SHP77 treated with DMSO at 0.1 percent for 48 hours (cell line): ENCODE data around the gene TRIM27.
A peak's percentile ranks its signal among the peaks of the same experiment; 100 is the strongest.
"Not testable (repeated sequence)": the region's sequence is repeated elsewhere in the genome, so short reads cannot be mapped to it uniquely, and the experiment has no call there.

Source experiments
- DNase-seq: peaks from one replicate; lab custom pipeline; 2025; lab: John Stamatoyannopoulos, UW

TRIM27 gene

GRCh38 chr6:28941684-28942448 lies 18.1 kb upstream of the TRIM27 start:
- DNase-seq = no peak

GRCh38 chr6:28940858-28941683 lies 17.3 kb upstream of the TRIM27 start:
- peak; percentile 87 for DNase-seq

GRCh38 chr6:28940294-28940857 lies 16.6 kb upstream of the TRIM27 start:
- no peak for DNase-seq

- no peak for DNase-seq
These were observed 9.3 kb upstream of the TRIM27 start for GRCh38 chr6:28933069-28933468.

GRCh38 chr6:28929887-28930620 lies 6.3 kb upstream of the TRIM27 start:
- no peak for DNase-seq

GRCh38 chr6:28929339-28929738 lies 5.6 kb upstream of the TRIM27 start:
- DNase-seq = not testable (repeated sequence)

- DNase-seq = no peak
These were observed 4.1 kb upstream of the TRIM27 start for GRCh38 chr6:28927846-28928245.

GRCh38 chr6:28922821-28923317 lies 916 bp downstream of the TRIM27 start:
- DNase-seq = no peak

GRCh38 chr6:28922004-28922820 lies 1.6 kb downstream of the TRIM27 start:
- DNase-seq = no peak

- DNase-seq = no peak
These were observed 3.5 kb downstream of the TRIM27 start for GRCh38 chr6:28920281-28920680.

- DNase-seq = no peak
These were observed 8.8 kb downstream of the TRIM27 start for GRCh38 chr6:28914941-28915340.

- DNase-seq = no peak
These were observed 12.7 kb downstream of the TRIM27 start for GRCh38 chr6:28910901-28911690.

GRCh38 chr6:28907394-28907793 lies 16.4 kb downstream of the TRIM27 start:
- DNase-seq = no peak

GRCh38 chr6:28906669-28907068 lies 17.1 kb downstream of the TRIM27 start:
- DNase-seq = no peak

- no peak for DNase-seq
These were observed 20.1 kb downstream of the TRIM27 start for GRCh38 chr6:28903686-28904085.

GRCh38 chr6:28901831-28902230 lies 22.0 kb downstream of the TRIM27 start:
- no peak for DNase-seq

GRCh38 chr6:28900577-28901256 lies 23.1 kb downstream of the TRIM27 start:
- no peak for DNase-seq

- DNase-seq = no peak
These were observed 25.1 kb downstream of the TRIM27 start for GRCh38 chr6:28898710-28898965.

GRCh38 chr6:28897369-28897745 lies 26.4 kb downstream of the TRIM27 start:
- no peak for DNase-seq
